OCI-LY7 (cell line): ENCODE measurements around the gene KCNMA1. TPM values are rescaled to one million over a fixed set of nuclear protein-coding genes. Genes with fewer than 3 reads are reported as not detected.

ENCODE experiments used
- BruUV-seq: library from RNA; stranded (reverse); fragments of 400-500 nt; replicated peaks from 2 replicates; lab custom pipeline; 2021; lab: Mats Ljungman, UMichigan
- CTCF ChIA-PET: fragments of 300-600 bp; sonication (Branson Sonifier 250); formaldehyde crosslinking; loops from one replicate; lab custom pipeline; 2022; ENCODE audit warnings: antibody characterized with exemption; ENCODE audit not compliant: unreplicated experiment; lab: Charles Lee
- POLR2A ChIA-PET: fragments of 300-600 bp; sonication (Branson Sonifier 250); formaldehyde crosslinking; loops from one replicate; lab custom pipeline; 2022; ENCODE audit warnings: antibody characterized with exemption; lab: Charles Lee
- DNase-seq: peaks from one replicate; pipeline ENCODE4 v3.0.0-alpha.2; 2015; ENCODE audit warnings: low spot score
- H2AFZ ChIP-seq: fragments of 200-600 bp; sonication (generic), shearing (Covaris generic); 2 replicates; pipeline ENCODE4 v1.6.1; 2014; ENCODE audit warnings: mild to moderate bottlenecking, antibody characterized with exemption, low read length, moderate library complexity
- H3K27ac ChIP-seq: fragments of 200-600 bp; sonication (generic); 2 replicates; pipeline ENCODE4 v1.5.1; 2014; ENCODE audit warnings: mixed run types, low read depth, mild to moderate bottlenecking, moderate library complexity, low read length, inconsistent platforms; ENCODE audit not compliant: poor library complexity, severe bottlenecking
- H3K36me3 ChIP-seq: fragments of 200-600 bp; sonication (generic); 2 replicates; pipeline ENCODE4 v1.6.1; 2014; ENCODE audit warnings: mild to moderate bottlenecking, antibody characterized with exemption, low read length, moderate library complexity, mixed read lengths; ENCODE audit not compliant: insufficient read depth
- H3K4me1 ChIP-seq: fragments of 200-600 bp; sonication (generic); 2 replicates; pipeline ENCODE4 v1.5.1; 2014; ENCODE audit warnings: mild to moderate bottlenecking, low read length; ENCODE audit not compliant: insufficient read depth, poor library complexity, severe bottlenecking
- H3K4me2 ChIP-seq: fragments of 200-600 bp; sonication (generic); 2 replicates; pipeline ENCODE4 v1.6.1; 2014; ENCODE audit warnings: mild to moderate bottlenecking, low read length
- H3K4me3 ChIP-seq: fragments of 200-600 bp; sonication (generic); 2 replicates; pipeline ENCODE4 v1.5.1; 2014; ENCODE audit warnings: mild to moderate bottlenecking, low read depth, low read length; ENCODE audit not compliant: poor library complexity, severe bottlenecking
- H3K79me2 ChIP-seq: fragments of 200-600 bp; sonication (generic); 2 replicates; pipeline ENCODE4 v1.6.1; 2016; ENCODE audit warnings: low read depth, mild to moderate bottlenecking, low read length, moderate library complexity, mixed read lengths; ENCODE audit not compliant: insufficient read depth
- H3K9me2 ChIP-seq: fragments of 200-600 bp; sonication (generic); 2 replicates; pipeline ENCODE4 v1.6.1; 2016; ENCODE audit warnings: mild to moderate bottlenecking, low read length, mixed read lengths; ENCODE audit not compliant: insufficient read depth
- H3K9me3 ChIP-seq: fragments of 200-600 bp; sonication (generic); 2 replicates; pipeline ENCODE4 v1.6.1; 2014; ENCODE audit warnings: mild to moderate bottlenecking, mixed run types, low read length, mixed read lengths
- H4K20me1 ChIP-seq: fragments of 200-600 bp; sonication (generic); 2 replicates; pipeline ENCODE4 v1.6.1; 2014; ENCODE audit warnings: mild to moderate bottlenecking, antibody characterized with exemption, low read length, moderate library complexity, mixed read lengths; ENCODE audit not compliant: insufficient read depth
- CTCF ChIP-seq: fragments of 200-600 bp; sonication (generic); conservative IDR thresholded peaks from 2 replicates; pipeline ENCODE4 v1.5.1; 2014; ENCODE audit warnings: mild to moderate bottlenecking, antibody characterized with exemption, low read length, moderate library complexity, mixed read lengths
- EZH2phosphoT487 ChIP-seq: fragments of 200-600 bp; sonication (generic); IDR thresholded peaks from 2 replicates; pipeline ENCODE4 v1.6.1; 2018; ENCODE audit warnings: low read depth, borderline replicate concordance, mild to moderate bottlenecking, mixed run types, antibody characterized with exemption, low read length, moderate library complexity, mixed read lengths
- intact Hi-C: fragments of 100-400 bp; cut with micrococcal nuclease; formaldehyde crosslinking; loops from one replicate; pipeline ENCODE4 v1.10.0; 2022; ENCODE audit not compliant: unreplicated experiment
- total RNA-seq, 2 experiments: library from RNA; depleted of rRNA in 1 of 2; stranded (reverse); fragments of >200 nt in 1 of 2; shearing (Covaris generic) in 1 of 2; gene quantifications; 2 replicates each; pipeline ENCODE4 v1.2.3, GENCODE V29; 2014 to 2022

The KCNMA1 gene
- total RNA-seq, 2 experiments from 2014 or later: not detected

- no peak overlapping the region for H3K27ac ChIP-seq
- intact Hi-C loops: no loop called here
- no peaks in the 10 kb centered on the region for H3K79me2 ChIP-seq
- no peaks in the 10 kb centered on the region for H3K36me3 ChIP-seq
- H4K20me1 ChIP-seq: no peaks in the 10 kb centered on the region
- no peaks in the 10 kb centered on the region for H3K9me2 ChIP-seq
- H3K9me3 ChIP-seq: no peaks in the 10 kb centered on the region
- no peak overlapping the region for H2AFZ ChIP-seq
- no peak for TF ChIP-seq EZH2phosphoT487
- TF ChIP-seq CTCF: no peak
- DNase-seq: no peak
- ChIA-PET POLR2A (interaction anchor here (1.3 kb wide), 1 partner anchor 9 kb away, joined by 6 read pairs; no protein-coding TSS in a partner anchor), CTCF (no interaction called here)
- no peaks in the 10 kb centered on the region for H3K4me1 ChIP-seq
- BruUV-seq: no TSS peak
- H3K4me2 ChIP-seq: no peak overlapping the region
- no peak overlapping the region for H3K4me3 ChIP-seq
Measured at GRCh38 chr10:77514870-77515269, 122.7 kb downstream of the KCNMA1 start.

GRCh38 chr10:77513781-77514331, 123.8 kb downstream of the KCNMA1 start:
- H2AFZ ChIP-seq: no peak overlapping the region
- intact Hi-C loops: no loop called here
- CTCF ChIA-PET: no interaction called here

More at GRCh38 chr10:77513781-77514331, 123.8 kb downstream of the KCNMA1 start:
- no peak for DNase-seq
- Histone ChIP-seq H3K4me2 (no peak overlapping the region), H3K4me1 (no peaks in the 10 kb centered on the region), H3K4me3 (no peak overlapping the region), H3K9me2 (no peaks in the 10 kb centered on the region), H3K79me2 (no peaks in the 10 kb centered on the region), H3K9me3 (no peaks in the 10 kb centered on the region), H3K36me3 (no peaks in the 10 kb centered on the region), H4K20me1 (no peaks in the 10 kb centered on the region), H3K27ac (no peak overlapping the region)
- POLR2A ChIA-PET: interaction anchor here (1.3 kb wide), 1 partner anchor 8 kb away, joined by 6 read pairs; no protein-coding TSS in a partner anchor
- TF ChIP-seq CTCF (no peak), EZH2phosphoT487 (no peak)
- no TSS peak for BruUV-seq
